Measurements from ENCODE around the gene CCDC187. TPM values are rescaled to one million over a fixed set of nuclear protein-coding genes. Genes with fewer than 3 reads are reported as not detected.
"Not testable (repeated sequence)": the region's sequence is repeated elsewhere in the genome, so short reads cannot be mapped to it uniquely, and the experiment has no call there.

Gene CCDC187
- total and polyA plus RNA-seq, 9 donors = 0.01 to 0.16 (median 0.04) TPM

DNA sequence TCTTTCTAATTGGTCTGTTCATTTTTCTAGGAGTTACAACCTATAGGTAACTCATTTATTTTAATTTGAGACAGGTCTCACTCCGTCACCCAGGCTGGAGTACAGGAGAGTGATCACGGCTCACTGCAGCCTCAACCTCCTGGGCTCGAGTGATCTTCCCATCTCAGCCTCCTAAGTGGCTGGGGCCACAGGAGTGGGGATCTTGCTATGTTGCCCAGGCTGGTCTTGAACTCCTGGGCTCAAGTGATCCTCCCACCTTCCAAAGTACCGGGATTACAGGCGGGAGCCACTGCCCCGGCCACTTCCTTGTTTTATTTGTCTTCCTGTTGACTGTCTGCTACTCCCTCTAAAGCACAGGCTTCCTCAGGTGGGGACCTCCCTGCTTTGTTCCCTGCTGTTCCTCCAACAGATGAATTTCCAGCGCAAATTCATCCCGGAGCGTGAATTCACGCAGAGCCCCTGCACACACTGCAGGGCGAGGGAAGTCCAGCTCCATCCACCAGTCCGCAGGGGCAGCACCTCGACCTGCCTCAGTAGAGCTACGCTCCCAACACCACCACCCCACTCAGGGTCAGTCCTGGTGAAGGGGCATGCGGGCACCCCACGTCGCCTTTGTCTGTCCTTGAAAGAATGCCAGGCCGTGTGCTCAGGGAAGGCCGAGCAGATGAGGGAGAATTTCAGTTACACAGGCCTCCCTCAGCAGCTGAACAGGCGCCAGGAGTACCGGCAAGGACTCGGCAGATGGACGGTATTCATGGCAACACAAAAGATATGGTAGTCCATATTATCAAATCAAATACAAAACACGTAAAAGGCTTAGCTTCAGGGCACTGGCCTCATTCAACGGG is 64.5 kb downstream of the CCDC187 start:
- no peaks in the 10 kb centered on the region for H3K27me3 ChIP-seq (ENCODE audit: control insufficient read depth, insufficient read depth, low read length)
- H3K4me3 ChIP-seq (ENCODE audit: low read length) = no peak overlapping the region
- no peaks in the 10 kb centered on the region for H3K9me3 ChIP-seq (replicated peaks; ENCODE audit: control insufficient read depth, low read depth, low read length)
- 84% methylated on average over 15 of the region's 25 CpGs for WGBS (ENCODE audit: insufficient coverage)
- H3K4me1 ChIP-seq (ENCODE audit: control insufficient read depth, insufficient read depth, low read length) = peaks cover 20% of the 10 kb centered on the region
- no peak for DNase-seq
- peaks cover 12% of the 10 kb centered on the region for H3K36me3 ChIP-seq (ENCODE audit: control insufficient read depth, insufficient read depth, low read length)
- H3K27ac ChIP-seq (ENCODE audit: low read length) = no peak overlapping the region

DNA sequence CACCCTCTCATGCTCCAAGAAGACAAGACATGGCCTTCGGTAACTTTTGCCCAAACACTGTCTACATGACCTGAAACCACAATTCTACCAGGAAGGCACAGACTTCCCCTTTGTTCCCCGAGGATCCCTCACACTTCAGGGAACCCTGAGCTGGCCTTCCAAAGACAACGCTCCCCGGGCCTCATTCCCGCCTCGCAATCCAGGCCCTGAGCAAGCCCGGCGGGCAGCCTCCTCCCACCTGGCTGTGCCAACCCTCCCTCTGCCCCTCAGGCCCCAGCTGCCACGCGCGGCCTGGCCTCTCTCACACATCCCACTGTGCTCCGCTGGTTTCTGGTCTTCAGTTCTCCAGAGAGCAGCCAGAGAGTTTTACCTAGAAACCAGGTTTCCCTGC is 65.6 kb downstream of the CCDC187 start:
- 67% methylated on average over 11 of the region's 12 CpGs for WGBS (ENCODE audit: insufficient coverage)
- H3K27me3 ChIP-seq (ENCODE audit: control insufficient read depth, insufficient read depth, low read length) = no peaks in the 10 kb centered on the region
- H3K27ac ChIP-seq (ENCODE audit: low read length) = no peak overlapping the region
- H3K4me3 ChIP-seq (ENCODE audit: low read length) = no peak overlapping the region
- peaks cover 12% of the 10 kb centered on the region for H3K36me3 ChIP-seq (ENCODE audit: control insufficient read depth, insufficient read depth, low read length)
- DNase-seq = no peak
- H3K9me3 ChIP-seq (replicated peaks; ENCODE audit: control insufficient read depth, low read depth, low read length) = no peaks in the 10 kb centered on the region
- peaks cover 19% of the 10 kb centered on the region for H3K4me1 ChIP-seq (ENCODE audit: control insufficient read depth, insufficient read depth, low read length)

DNA sequence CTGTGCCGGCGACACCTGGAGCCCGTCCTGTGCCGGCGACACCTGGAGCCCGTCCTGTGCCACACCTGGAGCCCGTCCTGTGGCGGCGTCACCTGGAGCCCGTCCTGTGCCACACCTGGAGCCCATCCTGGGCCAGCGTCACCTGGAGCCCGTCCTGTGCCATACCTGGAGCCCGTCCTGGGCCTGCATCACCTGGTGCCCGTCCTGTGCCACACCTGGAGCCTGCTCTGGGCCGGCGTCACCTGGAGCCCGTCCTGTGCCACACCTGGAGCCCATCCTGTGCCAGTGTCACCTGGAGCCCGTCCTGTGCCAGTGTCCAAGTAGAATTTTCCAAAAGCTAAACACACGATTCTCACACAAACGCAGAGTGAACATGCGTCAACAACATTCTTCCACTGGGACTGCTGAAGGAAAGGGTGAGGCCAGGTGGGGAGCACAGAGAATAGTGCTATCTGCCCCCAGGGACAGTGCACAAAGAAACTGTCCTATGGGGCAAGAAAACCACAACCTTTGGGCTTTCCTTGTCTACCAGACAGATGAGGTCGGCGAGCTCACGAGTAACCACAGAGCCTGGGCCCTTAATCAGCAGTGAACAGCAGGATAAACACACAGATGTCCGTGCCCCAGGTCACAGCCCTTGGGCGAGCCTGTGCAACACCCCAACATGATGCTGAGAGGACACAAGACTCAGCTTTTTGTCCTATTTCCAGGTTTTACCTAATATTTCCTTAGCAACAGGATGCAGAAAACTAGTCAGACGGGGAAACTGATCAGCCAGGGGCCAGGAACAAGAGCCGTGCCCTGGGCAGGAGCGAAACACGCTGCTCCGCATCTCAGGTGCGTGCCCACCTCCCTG is 66.2 kb downstream of the CCDC187 start:
- no peak overlapping the region for H3K27ac ChIP-seq (ENCODE audit: low read length)
- H3K4me1 ChIP-seq (ENCODE audit: control insufficient read depth, insufficient read depth, low read length) = peaks cover 23% of the 10 kb centered on the region
- 94% methylated on average over 29 of the region's 32 CpGs for WGBS (ENCODE audit: insufficient coverage)

DNA sequence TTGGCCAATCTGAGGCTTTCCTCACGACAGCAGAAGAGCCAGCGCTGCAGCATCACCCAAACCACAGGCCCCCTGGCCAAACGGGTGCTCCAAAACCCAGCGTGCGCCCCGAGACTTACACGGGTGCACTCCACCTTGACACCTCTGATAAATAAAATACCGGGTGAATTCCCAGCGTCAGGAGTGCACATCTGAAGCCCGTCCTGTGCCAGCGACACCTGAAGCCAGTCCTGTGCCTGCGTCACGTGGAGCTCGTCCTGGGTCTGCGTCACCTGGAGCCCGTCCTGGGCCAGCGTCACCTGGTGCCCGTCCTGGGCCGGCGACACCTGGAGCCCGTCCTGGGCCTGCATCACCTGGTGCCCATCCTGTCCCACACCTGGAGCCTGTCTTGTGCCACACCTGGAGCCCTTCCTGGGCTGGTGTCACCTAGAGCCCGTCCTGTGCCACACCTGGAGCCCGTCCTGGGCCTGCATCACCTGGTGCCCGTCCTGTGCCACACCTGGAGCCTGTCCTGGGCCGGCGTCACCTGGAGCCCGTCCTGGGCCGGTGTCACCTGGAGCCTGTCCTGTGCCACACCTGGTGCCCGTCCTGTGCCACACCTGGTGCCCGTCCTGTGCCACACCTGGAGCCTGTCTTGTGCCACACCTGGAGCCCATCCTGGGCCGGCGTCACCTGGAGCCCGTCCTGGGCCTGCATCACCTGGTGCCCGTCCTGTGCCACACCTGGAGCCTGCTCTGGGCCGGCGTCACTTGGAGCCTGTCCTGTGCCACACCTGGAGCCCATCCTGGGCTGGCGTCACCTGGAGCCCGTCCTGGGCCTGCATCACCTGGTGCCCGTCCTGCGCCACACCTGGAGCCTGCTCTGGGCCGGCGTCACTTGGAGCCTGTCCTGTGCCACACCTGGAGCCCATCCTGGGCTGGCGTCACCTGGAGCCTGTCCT is 67.2 kb downstream of the CCDC187 start:
- H3K4me3 ChIP-seq (ENCODE audit: low read length); H3K27me3 ChIP-seq (ENCODE audit: control insufficient read depth, insufficient read depth, low read length); H3K9me3 ChIP-seq (replicated peaks; ENCODE audit: control insufficient read depth, low read depth, low read length); H3K27ac ChIP-seq (ENCODE audit: low read length); DNase-seq: not testable (repeated sequence)
- H3K36me3 ChIP-seq (ENCODE audit: control insufficient read depth, insufficient read depth, low read length) = peaks cover 12% of the 10 kb centered on the region
- WGBS (ENCODE audit: insufficient coverage) = 95% methylated on average over 43 of the region's 43 CpGs
- H3K4me1 ChIP-seq (ENCODE audit: control insufficient read depth, insufficient read depth, low read length) = peaks cover 23% of the 10 kb centered on the region

More for the DNA sequence above, 66.2 kb downstream of the CCDC187 start:
- no peak for DNase-seq
- Histone ChIP-seq H3K36me3 (ENCODE audit: control insufficient read depth, insufficient read depth, low read length) (peaks cover 12% of the 10 kb centered on the region), H3K9me3 (replicated peaks; ENCODE audit: control insufficient read depth, low read depth, low read length) (no peaks in the 10 kb centered on the region), H3K27me3 (ENCODE audit: control insufficient read depth, insufficient read depth, low read length) (no peaks in the 10 kb centered on the region), H3K4me3 (ENCODE audit: low read length) (no peak overlapping the region)

DNA sequence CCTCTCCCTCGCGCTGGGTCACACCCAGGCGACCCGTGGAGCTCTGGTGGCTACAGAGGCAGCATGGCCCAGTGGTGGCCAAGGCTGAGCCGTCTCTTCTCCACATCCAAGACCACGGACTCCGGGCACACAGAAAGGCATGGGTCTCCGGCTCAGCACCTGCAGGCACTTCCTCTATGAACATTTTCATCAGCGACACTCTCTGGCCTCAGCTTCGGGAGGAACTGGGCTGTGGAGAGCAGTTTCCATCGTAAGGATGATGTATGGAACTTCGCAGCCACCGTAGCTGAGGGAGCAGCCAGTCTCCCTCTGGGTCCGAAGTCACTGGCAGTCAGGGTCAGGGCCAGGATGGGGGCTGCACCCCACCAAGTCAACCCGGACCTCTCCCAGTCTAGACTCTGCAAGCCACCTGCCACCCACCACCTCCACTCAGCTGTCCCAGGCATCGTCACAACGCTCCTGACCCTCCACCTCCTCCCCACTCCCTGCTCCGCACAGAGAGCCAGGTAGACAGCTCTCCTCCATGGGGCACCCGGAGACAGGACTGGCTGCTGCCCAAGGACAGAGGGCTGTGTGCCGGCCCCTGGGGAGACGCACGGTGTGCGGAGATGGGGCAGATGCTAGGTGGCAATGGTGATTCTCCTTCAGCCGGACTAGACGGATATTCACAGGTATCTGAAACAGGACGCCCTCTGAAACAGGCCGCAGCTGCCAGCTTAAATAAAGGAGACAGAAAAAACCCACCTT is 68.0 kb downstream of the CCDC187 start:
- no peaks in the 10 kb centered on the region for H3K9me3 ChIP-seq (replicated peaks; ENCODE audit: control insufficient read depth, low read depth, low read length)
- H3K4me1 ChIP-seq (ENCODE audit: control insufficient read depth, insufficient read depth, low read length) = peaks cover 23% of the 10 kb centered on the region
- DNase-seq = no peak
- H3K27me3 ChIP-seq (ENCODE audit: control insufficient read depth, insufficient read depth, low read length) = no peaks in the 10 kb centered on the region
- peaks cover 19% of the 10 kb centered on the region for H3K36me3 ChIP-seq (ENCODE audit: control insufficient read depth, insufficient read depth, low read length)
- H3K27ac ChIP-seq (ENCODE audit: low read length) = no peak overlapping the region
- 88% methylated on average over 20 of the region's 27 CpGs for WGBS (ENCODE audit: insufficient coverage)
- H3K4me3 ChIP-seq (ENCODE audit: low read length) = no peak overlapping the region

DNA sequence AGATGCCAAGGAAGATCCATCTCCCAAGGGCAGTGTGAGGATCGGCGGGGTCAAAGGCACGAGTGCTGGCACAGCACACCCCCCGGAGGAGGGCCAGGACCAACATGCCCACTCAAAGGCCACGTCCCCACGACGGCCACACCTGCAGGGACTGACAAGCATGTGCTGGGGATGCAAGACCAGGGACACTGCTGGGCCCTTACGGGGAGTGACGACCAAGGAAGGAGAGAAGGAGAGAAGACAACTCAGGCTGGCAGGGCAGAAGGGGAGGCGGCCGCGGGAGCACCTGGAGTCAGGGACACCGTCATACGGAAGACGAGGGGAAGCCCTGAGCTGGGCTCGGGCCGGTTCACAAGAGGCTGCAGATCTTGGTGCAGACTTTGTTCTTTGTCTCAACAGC is 68.7 kb downstream of the CCDC187 start:
- H3K9me3 ChIP-seq (replicated peaks; ENCODE audit: control insufficient read depth, low read depth, low read length) = no peaks in the 10 kb centered on the region
- H3K4me3 ChIP-seq (ENCODE audit: low read length) = no peak overlapping the region
- H3K4me1 ChIP-seq (ENCODE audit: control insufficient read depth, insufficient read depth, low read length) = peaks cover 19% of the 10 kb centered on the region
- 95% methylated on average over 17 of the region's 17 CpGs for WGBS (ENCODE audit: insufficient coverage)
- H3K27me3 ChIP-seq (ENCODE audit: control insufficient read depth, insufficient read depth, low read length) = no peaks in the 10 kb centered on the region
- no peak overlapping the region for H3K27ac ChIP-seq (ENCODE audit: low read length)
- peaks cover 20% of the 10 kb centered on the region for H3K36me3 ChIP-seq (ENCODE audit: control insufficient read depth, insufficient read depth, low read length)
- DNase-seq = no peak

DNA sequence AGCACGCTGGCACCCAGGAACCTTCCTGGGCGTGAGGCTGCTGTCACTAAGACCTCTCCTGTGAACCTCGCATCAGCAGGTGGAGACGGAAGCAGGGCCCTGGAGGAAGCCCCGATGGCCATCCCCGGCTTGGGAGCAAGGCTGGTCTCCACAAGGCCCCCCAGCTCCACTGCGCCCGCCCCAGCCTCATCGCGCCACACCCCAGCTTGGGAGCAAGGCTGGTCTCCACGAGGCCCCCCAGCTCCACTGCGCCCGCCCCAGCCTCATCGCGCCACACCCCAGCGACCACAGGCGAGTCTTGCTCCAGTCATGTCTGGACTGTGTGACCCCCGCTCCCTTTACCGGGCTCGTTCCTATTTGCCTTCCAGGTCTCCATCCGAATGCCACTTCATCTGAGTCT is 69.3 kb downstream of the CCDC187 start:
- Histone ChIP-seq H3K4me3 (ENCODE audit: low read length) (no peak overlapping the region), H3K9me3 (replicated peaks; ENCODE audit: control insufficient read depth, low read depth, low read length) (no peaks in the 10 kb centered on the region), H3K27me3 (ENCODE audit: control insufficient read depth, insufficient read depth, low read length) (no peaks in the 10 kb centered on the region), H3K36me3 (ENCODE audit: control insufficient read depth, insufficient read depth, low read length) (peaks cover 20% of the 10 kb centered on the region), H3K27ac (ENCODE audit: low read length) (no peak overlapping the region), H3K4me1 (ENCODE audit: control insufficient read depth, insufficient read depth, low read length) (peaks cover 16% of the 10 kb centered on the region)
- WGBS (ENCODE audit: insufficient coverage) = 87% methylated on average over 21 of the region's 21 CpGs
- DNase-seq = no peak

DNA sequence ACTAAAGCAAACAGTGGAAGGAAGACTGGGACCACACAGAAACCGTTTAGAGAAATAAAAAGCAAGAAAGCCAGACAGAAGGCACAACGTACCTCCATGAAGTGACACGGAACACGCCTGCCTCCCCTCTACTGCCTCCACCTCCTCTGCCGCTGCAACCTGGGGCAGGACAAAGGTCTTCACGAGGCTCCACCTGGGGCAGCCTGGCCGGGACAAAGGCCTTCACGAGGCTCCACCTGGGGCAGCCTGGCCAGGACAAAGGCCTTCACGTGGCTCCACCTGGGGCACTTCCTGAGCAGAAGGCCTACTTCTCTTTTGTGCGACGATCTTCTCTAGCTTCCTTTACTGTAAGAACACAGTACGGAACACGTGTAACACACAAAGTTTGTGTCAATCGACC is 70.0 kb downstream of the CCDC187 start:
- H3K4me1 ChIP-seq (ENCODE audit: control insufficient read depth, insufficient read depth, low read length) = peaks cover 12% of the 10 kb centered on the region
- H3K27ac ChIP-seq (ENCODE audit: low read length) = no peak overlapping the region
- no peaks in the 10 kb centered on the region for H3K27me3 ChIP-seq (ENCODE audit: control insufficient read depth, insufficient read depth, low read length)
- no peak for DNase-seq
- H3K36me3 ChIP-seq (ENCODE audit: control insufficient read depth, insufficient read depth, low read length) = peaks cover 20% of the 10 kb centered on the region
- WGBS (ENCODE audit: insufficient coverage) = 85% methylated on average over 14 of the region's 14 CpGs
- H3K9me3 ChIP-seq (replicated peaks; ENCODE audit: control insufficient read depth, low read depth, low read length) = no peaks in the 10 kb centered on the region
- H3K4me3 ChIP-seq (ENCODE audit: low read length) = no peak overlapping the region

DNA sequence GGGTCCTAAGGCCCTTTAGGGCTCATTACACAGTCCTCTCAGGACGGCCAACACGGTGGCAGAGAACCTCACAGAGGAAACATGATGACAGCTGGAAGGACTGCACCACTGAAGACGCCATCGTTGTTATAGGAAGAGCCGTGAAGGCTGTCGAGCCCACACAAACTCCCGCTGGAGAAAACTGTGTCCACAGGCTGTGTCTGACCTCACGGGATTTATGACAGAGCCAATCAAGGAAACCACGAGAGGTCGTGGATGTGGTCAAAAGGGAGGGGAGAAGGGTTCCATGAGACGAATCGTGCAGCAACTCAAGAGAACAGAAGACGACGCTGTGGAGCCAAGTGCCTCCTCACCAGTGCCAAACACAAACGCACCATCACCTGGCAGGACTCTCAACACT is 70.5 kb downstream of the CCDC187 start:
- 73% methylated on average over 11 of the region's 15 CpGs for WGBS (ENCODE audit: insufficient coverage)
- H3K27me3 ChIP-seq (ENCODE audit: control insufficient read depth, insufficient read depth, low read length) = no peaks in the 10 kb centered on the region
- no peak overlapping the region for H3K4me3 ChIP-seq (ENCODE audit: low read length)

More for the DNA sequence above, 70.5 kb downstream of the CCDC187 start:
- Histone ChIP-seq H3K36me3 (ENCODE audit: control insufficient read depth, insufficient read depth, low read length) (peaks cover 20% of the 10 kb centered on the region), H3K4me1 (ENCODE audit: control insufficient read depth, insufficient read depth, low read length) (peaks cover 7% of the 10 kb centered on the region), H3K9me3 (replicated peaks; ENCODE audit: control insufficient read depth, low read depth, low read length) (no peaks in the 10 kb centered on the region), H3K27ac (ENCODE audit: low read length) (no peak overlapping the region)
- no peak for DNase-seq
